Activated CD4-positive, alpha-beta T cell treated with anti-CD3 and anti-CD28 coated beads, Interleukin-2, amount 50 U/mL, for 4 hours (primary cell): Measurements from ENCODE around the gene ROR2.

Source experiments
- DNase-seq, 2 experiments: peaks; one replicate each; pipeline ENCODE4 v3.0.0-alpha.2; 2020

ROR2 gene

GRCh38 chr9:91603932-91604331, 346.1 kb downstream of the ROR2 start:
- DNase-seq: no peak

- no peak for DNase-seq
Observed at GRCh38 chr9:91599564-91599963, 350.5 kb downstream of the ROR2 start.

- DNase-seq: no peak
Observed at GRCh38 chr9:91591627-91592026, 358.4 kb downstream of the ROR2 start.

- DNase-seq: no peak
Observed at GRCh38 chr9:91589101-91589553, 360.9 kb downstream of the ROR2 start.

- DNase-seq: no peak
Observed at GRCh38 chr9:91586282-91586681, 363.7 kb downstream of the ROR2 start.

- no peak for DNase-seq
Observed at GRCh38 chr9:91583966-91584365, 366.1 kb downstream of the ROR2 start.

- no peak for DNase-seq
Observed at GRCh38 chr9:91583161-91583875, 366.7 kb downstream of the ROR2 start.

- DNase-seq: no peak
Observed at GRCh38 chr9:91582181-91582580, 367.8 kb downstream of the ROR2 start.

GRCh38 chr9:91580136-91580535, 369.9 kb downstream of the ROR2 start:
- DNase-seq: no peak

- no peak for DNase-seq
Observed at GRCh38 chr9:91578911-91579310, 371.1 kb downstream of the ROR2 start.

GRCh38 chr9:91577633-91578061, 372.4 kb downstream of the ROR2 start:
- no peak for DNase-seq

GRCh38 chr9:91572811-91573210, 377.2 kb downstream of the ROR2 start:
- no peak for DNase-seq

- no peak for DNase-seq
Observed at GRCh38 chr9:91572044-91572443, 378.0 kb downstream of the ROR2 start.

GRCh38 chr9:91571036-91571435, 379.0 kb downstream of the ROR2 start:
- no peak for DNase-seq

- DNase-seq: no peak
Observed at GRCh38 chr9:91567642-91568274, 382.3 kb downstream of the ROR2 start.

GRCh38 chr9:91564081-91564670, 385.9 kb downstream of the ROR2 start:
- no peak for DNase-seq

- no peak for DNase-seq
Observed at GRCh38 chr9:91562416-91562815, 387.6 kb downstream of the ROR2 start.

GRCh38 chr9:91560301-91560700, 389.7 kb downstream of the ROR2 start:
- DNase-seq: no peak

- DNase-seq: no peak
Observed at GRCh38 chr9:91558879-91559278, 391.1 kb downstream of the ROR2 start.

GRCh38 chr9:91558395-91558794, 391.6 kb downstream of the ROR2 start:
- DNase-seq: no peak

GRCh38 chr9:91557327-91557726, 392.7 kb downstream of the ROR2 start:
- DNase-seq: no peak

- DNase-seq: no peak
Observed at GRCh38 chr9:91555132-91555531, 394.9 kb downstream of the ROR2 start.

- DNase-seq: no peak
Observed at GRCh38 chr9:91549177-91549576, 400.9 kb downstream of the ROR2 start.

- DNase-seq: no peak
Observed at GRCh38 chr9:91547081-91547480, 402.9 kb downstream of the ROR2 start.
